Measurements from ENCODE around the gene LRCH4. TPM values are rescaled to one million over a fixed set of nuclear protein-coding genes. Genes with fewer than 3 reads are reported as not detected.

The LRCH4 gene
- total and polyA plus RNA-seq, 2 of the 8 experiments (the other 6 are each of a cell fraction or from before 2014, with no cell fraction given): 15.5 to 36.6 TPM

GRCh38 chr7:100574362-100575205, 11.3 kb downstream of the LRCH4 start:
- no peaks in the 10 kb centered on the region for H3K9me3 ChIP-seq (ENCODE audit: insufficient read depth in 2 of 2, low read depth in 1 of 2, low read length in 1 of 2)
- H4K8ac ChIP-seq (ENCODE audit: extremely low read depth, insufficient read depth, low read length): no peak overlapping the region
- H3K23me2 ChIP-seq (ENCODE audit: low read depth, low read length): peaks cover 7% of the 10 kb centered on the region; the same call in 1 of the 2 replicates
- H3K23ac ChIP-seq (ENCODE audit: insufficient read length): no peak overlapping the region
- H3K27me3 ChIP-seq (replicated peaks in 1 of 4; ENCODE audit: control insufficient read depth in 3 of 4, extremely low read depth in 1 of 4, insufficient read depth in 3 of 4, low read length in 3 of 4): peaks cover 0 to 4% (median under 1%) of the 10 kb centered on the region in 4 experiments; a peak in 1 of 7 replicates
- FAIRE-seq (no peak), DNase-seq (ENCODE audit: low read depth in 1 of 2, low spot score in 2 of 2) (no peak)
- peaks cover 0 to 26% (median 20%) of the 10 kb centered on the region in 4 experiments; a peak in 6 of 7 replicates for H3K4me1 ChIP-seq (replicated peaks in 1 of 4; ENCODE audit: control insufficient read depth in 3 of 4, insufficient read depth in 4 of 4, low read length in 3 of 4)
- H2BK20ac ChIP-seq (ENCODE audit: low read length): no peak overlapping the region
- POLR2A ChIA-PET (ENCODE audit: partially characterized antibody): interaction anchor here (0.6 to 4.8 kb wide), 2 partner anchors 10 to 14 kb away, joined by 3 to 83 read pairs; partner anchors contain the start of genes FBXO24 and LRCH4
- H2BK15ac ChIP-seq (ENCODE audit: low read length): no peak overlapping the region
- no peak overlapping the region for H2BK12ac ChIP-seq (ENCODE audit: low read depth, low read length)
- no peak overlapping the region for H4K5ac ChIP-seq (ENCODE audit: insufficient read length, low read depth, low read length)
- no peak for TF ChIP-seq BCL11A (IDR thresholded peaks at IDR 0.05; ENCODE audit: low read depth in 2 of 2, low read length in 2 of 2)
- TF ChIP-seq GTF2F1 (IDR thresholded peaks at IDR 0.05; ENCODE audit: borderline replicate concordance, low read depth, low read length): no peak
- TF ChIP-seq SRF (IDR thresholded peaks at IDR 0.05; ENCODE audit: low read depth, low read length): no peak
- no peak for TF ChIP-seq MAX (IDR thresholded peaks at IDR 0.05)
- no peak for TF ChIP-seq POLR2A (IDR thresholded peaks at IDR 0.05; ENCODE audit: control extremely low read depth in 1 of 2, low read depth in 2 of 2, low read length in 2 of 2)
- CTCF ChIA-PET (ENCODE audit: partially characterized antibody): interaction anchor here (0.9 to 4.8 kb wide), 5 partner anchors 10 to 181 kb away, joined by 3 to 53 read pairs (median 5); partner anchors contain the start of genes FBXO24 and LRCH4
- no peak overlapping the region for H2BK120ac ChIP-seq (replicated peaks; ENCODE audit: low read depth, low read length)
- H3K14ac ChIP-seq (ENCODE audit: insufficient read length): no peak overlapping the region
- WGBS, 2 experiments (ENCODE audit: extremely low coverage in 1 of 2, insufficient coverage in 1 of 2, insufficient read length in 1 of 2, insufficient replicate concordance in 2 of 2, low coverage in 1 of 2, low lambda C conversion rate in 2 of 2, missing lambda C conversion rate in 1 of 2): 95% methylated on average over 29 of the region's 44 CpGs; no CpG with 5 or more reads in 1 of the 2 experiments
- no peak overlapping the region for H3K56ac ChIP-seq (replicated peaks; ENCODE audit: insufficient read length, low read depth, low read length)
- no peak overlapping the region for H3K9ac ChIP-seq (replicated peaks in 1 of 4; ENCODE audit: extremely low read depth in 1 of 4, low read depth in 3 of 4, low read length in 3 of 4)
- no peak overlapping the region for H3K4ac ChIP-seq (replicated peaks; ENCODE audit: insufficient read length, low read depth, low read length)
- H3K4me2 ChIP-seq (ENCODE audit: insufficient read depth in 1 of 2, low read depth in 2 of 2, low read length in 2 of 2): no peak overlapping the region
- no peaks in the 10 kb centered on the region for H3K79me2 ChIP-seq (ENCODE audit: control insufficient read depth in 1 of 2, insufficient read depth in 2 of 2, low read length in 2 of 2)
- H3K79me1 ChIP-seq (ENCODE audit: low read depth, low read length): peaks cover 2% of the 10 kb centered on the region; the same call in 1 of the 2 replicates
- H2BK5ac ChIP-seq (ENCODE audit: low read depth, low read length): no peak overlapping the region
- H4K91ac ChIP-seq (replicated peaks; ENCODE audit: insufficient read length, low read length): no peak overlapping the region
- no peak overlapping the region for H2AK5ac ChIP-seq (ENCODE audit: low read depth, low read length)
- H3K27ac ChIP-seq (ENCODE audit: low read depth, low read length): no peak overlapping the region
- H4K20me1 ChIP-seq (replicated peaks in 1 of 2; ENCODE audit: control insufficient read depth in 1 of 2, insufficient read depth in 2 of 2, low read length in 2 of 2): peaks cover 0 to 10% of the 10 kb centered on the region in 2 experiments
- H2AFZ ChIP-seq (ENCODE audit: low read length): no peak overlapping the region
- no peak overlapping the region for H3K18ac ChIP-seq (ENCODE audit: extremely low read depth, low read length)
- H3K4me3 ChIP-seq (ENCODE audit: extremely low read depth in 1 of 4, insufficient read depth in 2 of 4, low read depth in 3 of 4, low read length in 4 of 4): no peak overlapping the region
- H3K36me3 ChIP-seq (ENCODE audit: control insufficient read depth in 2 of 4, insufficient read depth in 4 of 4, low read length in 3 of 4): peaks cover 3 to 24% (median 16%) of the 10 kb centered on the region in 4 experiments; a peak in 5 of 8 replicates

All from H1 (cell line).